Measurements from ENCODE around the gene PCBP3.

PCBP3 gene

DNA sequence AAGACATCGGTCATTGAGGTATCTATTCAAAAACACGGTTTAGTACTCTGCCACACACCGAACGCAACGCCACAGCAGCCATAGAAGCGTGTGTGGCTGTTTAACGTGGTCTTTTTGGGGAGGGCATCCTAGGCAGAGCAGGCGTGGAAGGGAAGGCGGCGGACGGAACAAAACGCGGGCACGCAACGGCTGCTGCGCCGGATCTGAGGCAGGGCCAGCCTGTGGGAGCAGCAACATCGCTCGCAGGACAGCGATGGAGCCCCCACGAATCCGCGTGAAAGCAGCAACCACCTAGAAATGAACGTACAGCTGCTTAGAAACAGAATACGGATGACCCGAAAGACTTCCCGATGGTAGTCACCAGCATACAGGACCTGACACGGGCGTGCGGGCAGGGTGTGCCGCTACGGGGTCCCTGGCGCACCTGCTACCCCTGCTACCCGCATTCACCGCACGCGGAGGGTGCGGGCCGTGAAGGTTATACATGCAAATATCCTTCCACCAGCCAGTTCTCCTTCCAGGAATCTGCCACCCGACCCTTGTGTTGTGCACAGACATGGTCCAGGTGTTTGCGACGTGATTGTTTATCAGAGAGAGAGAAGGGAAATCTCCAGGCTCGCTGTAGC is 223.6 kb downstream of the PCBP3 start:
- DNase-seq: no peak

DNA sequence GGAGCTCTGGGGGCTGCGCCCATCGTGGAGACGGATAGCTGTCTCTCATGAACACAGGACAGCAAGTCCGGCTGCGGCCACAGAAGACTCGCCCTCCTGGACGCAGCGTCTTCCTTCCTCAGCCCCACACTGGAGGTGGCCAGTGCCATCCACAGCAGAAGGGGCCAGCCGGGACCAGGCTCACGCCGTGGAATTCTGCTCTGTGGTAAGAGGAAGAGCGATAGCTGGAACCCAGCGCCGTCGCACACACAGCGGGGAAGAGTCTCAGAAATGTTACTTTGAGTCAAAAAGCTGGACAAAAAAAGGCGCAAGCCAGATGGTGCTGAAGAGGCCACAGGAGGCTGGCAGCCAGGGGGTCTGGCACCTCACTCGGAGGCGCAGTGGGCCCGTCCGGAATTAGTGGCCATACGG is 224.2 kb downstream of the PCBP3 start:
- DNase-seq: no peak

DNA sequence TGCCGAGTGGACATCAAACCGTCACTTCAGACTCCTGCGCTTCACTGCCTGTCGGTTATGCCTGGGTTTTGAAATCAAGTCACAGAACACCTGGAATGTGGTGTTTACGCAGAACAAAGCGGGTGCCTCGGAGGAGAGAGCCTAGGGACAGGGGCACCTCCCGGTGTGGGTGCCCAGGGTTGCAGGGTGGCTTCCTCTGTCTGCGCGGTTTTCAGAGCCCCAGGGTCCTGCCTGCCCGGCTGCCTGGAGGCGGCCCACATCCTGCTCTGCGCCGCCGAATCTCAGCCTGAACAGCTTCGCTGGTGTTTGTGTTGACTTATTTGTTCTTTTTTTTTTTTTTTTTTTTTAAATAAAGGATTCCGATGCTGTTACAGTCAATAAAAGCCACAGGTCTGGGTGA is 224.6 kb downstream of the PCBP3 start:
- DNase-seq: no peak

DNA sequence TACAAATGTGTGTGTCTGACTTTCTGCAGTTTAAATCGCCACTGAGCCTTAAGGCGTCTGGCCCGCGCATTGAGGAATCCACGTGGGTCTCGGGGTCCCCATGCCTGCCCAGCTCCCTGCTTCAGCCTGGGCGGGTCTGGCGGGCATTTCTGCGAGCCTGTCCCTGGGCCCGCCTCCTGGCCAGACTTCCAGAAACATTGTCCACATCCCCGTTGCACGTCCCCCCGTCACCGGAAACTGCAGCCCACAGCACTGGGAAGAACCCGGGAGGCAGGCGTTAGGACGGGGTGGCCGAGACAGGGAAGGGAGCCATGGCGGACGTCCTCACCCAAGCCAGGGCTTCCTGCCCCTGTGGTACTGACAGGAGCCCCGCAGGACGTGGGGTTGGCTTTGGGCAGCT is 225.0 kb downstream of the PCBP3 start:
- DNase-seq: no peak

DNA sequence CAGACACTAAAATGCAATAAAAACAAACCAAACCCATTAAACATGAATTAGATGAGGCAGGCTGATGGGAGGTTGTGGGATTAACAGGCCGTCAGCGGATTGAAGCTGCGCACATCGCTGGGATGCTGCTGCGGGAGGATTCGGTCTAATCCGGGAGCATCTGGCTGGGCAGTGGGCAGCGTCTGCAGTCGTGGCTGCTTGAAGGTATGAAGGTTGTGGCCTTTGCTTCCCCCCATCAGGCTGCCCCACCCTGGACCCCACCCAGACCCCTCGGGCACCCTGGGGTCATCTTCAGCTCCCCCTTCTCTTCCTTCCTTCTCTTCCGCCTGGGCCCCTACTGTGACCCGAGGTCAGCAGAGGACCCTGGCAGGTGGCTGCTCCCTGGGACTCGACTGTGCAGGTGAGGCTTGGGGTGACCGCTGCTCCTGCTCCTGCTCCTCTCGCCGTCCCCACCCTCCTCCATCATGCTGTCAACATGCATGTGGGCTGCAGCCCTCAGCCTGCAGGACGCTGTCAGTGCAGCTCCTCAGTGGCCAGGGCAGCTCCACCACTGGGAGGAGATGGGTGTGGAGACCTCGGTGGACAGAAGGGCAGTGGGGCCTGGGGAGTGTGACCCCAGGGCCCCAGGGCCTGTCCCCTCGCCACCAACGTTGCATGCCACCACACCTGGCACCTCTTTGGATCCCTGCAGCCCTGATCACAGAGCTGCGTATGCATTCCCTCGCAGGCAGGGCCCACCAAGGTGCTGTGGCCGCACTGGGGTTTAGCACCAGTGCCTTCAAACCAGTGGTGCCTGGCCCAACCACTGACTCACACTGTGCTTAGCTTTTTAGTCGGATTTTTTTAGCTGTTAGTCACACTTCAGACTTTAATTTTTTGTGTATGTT is 225.8 kb downstream of the PCBP3 start:
- no peak for DNase-seq

DNA sequence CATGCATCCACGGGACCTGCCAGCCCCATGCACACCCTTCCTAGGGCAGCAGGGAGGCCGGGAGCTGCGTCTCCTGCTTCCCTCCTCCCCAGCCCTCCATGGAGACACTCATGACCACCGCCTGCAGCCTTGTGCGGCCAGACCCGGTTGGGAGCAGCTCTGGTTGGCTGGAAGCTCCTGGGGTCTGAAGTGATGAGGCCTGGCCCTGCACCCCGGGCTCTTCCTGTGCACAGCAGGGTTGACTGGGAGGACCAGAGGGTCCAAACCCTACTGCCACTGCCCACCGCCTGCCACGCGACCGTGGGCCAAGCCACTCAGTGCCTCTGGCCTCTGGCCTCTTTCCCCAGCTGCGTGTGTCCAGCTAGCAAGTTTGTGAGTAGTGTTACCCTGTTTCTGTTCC is 226.9 kb downstream of the PCBP3 start:
- no peak for DNase-seq

DNA sequence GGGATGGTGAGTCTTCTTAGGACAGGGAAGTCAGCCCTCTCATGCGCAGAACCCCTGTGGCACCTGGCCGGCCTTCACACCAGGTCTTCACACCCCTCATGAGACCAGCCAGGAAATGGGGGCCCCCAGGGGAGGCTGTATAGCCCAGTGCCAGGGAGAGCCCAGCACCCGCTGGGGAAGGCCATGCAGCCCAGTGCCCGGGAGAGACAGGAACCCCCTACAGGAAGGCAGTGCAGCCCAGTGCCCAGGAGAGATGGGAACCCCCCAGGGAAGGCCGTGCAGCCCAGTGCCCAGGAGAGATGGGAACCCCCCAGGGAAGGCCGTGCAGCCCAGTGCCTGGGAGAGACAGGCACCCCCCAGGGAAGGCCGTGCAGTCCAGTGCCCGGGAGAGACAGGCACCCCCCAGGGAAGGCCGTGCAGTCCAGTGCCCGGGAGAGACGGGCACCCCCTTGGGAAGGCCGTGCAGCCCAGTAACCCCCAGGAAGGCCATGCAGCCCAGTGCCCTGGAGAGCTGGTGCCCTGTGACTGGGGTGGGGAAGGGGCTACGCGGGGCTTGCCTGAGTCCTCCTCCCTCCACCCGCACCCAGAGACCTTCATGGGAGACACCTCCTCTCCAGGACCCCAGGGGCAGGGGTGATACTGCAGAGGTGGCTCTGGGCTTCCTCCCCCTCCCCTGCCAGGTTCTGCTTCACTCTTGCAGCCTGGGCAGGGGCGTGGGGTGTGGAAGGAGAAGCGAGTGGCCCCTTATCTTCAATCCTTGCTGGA is 227.5 kb downstream of the PCBP3 start:
- DNase-seq: no peak

DNA sequence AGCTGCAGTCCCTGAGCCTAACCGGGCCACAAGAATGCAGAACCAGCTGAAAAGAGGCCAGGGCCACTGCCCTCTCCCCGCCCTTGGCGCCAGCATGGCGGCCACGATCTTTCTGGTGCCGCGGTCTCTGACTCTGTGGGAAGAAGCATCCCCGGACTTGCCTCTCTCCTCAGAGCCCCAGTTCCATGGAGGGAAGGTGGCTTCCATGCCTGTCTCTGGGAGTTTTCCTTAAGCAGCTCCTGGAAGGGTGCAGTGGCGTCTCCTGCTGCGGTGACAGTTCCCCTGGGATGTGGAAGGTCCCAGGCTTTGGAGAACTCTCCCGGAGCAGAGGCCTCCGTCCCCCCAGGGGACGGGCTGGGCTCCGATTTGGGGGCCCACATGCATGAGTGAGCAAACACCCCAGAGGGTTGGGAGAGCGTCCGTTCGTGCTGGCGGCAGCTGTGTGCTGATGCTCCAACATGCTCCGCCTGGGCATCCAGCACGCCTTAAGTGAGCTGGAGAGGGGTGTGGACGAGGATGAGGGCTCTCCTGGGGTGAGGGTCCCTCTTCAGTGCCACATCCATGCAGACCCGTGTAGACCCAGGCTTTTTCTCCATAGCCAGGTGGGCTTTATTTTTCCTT is 228.2 kb downstream of the PCBP3 start:
- no peak for DNase-seq

DNA sequence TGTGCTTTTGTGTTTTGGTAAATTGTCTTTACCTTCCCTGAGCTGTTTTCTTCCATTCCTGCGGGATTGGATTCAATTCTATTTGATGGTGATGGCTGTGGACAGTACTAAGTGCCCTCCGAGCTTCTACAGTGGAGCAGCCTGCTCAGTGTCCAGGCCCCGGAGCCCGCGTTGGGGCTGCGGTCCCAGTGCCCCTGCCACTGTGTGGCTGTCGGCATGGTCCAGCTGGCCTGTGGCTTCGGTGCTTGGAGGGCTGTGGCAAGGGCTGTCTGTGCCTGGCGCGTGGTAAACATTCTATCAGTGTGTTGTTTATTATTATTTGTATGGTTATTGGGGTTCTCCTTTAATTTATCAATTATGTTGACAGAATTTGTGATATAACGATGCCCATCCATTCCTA is 228.9 kb downstream of the PCBP3 start:
- DNase-seq: no peak

DNA sequence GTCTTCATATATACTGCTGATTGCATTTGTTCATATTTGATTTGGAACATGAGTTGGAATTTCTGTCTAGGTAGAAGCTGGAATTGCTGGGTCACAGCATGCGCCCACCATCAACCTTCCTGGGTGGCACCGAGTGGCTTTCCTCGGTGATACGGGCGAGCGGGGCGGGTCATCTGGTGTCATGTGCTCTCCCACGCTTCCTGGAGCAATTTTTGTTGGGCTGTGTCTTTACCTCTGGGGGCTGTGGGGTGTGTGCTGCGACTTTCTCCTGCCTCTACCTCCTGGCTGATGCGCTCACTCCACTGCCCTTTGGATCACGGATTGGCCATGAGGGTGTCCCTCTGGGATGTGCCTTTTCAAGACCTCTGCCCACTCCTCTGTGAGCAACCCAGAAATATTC is 229.4 kb downstream of the PCBP3 start:
- no peak for DNase-seq

DNA sequence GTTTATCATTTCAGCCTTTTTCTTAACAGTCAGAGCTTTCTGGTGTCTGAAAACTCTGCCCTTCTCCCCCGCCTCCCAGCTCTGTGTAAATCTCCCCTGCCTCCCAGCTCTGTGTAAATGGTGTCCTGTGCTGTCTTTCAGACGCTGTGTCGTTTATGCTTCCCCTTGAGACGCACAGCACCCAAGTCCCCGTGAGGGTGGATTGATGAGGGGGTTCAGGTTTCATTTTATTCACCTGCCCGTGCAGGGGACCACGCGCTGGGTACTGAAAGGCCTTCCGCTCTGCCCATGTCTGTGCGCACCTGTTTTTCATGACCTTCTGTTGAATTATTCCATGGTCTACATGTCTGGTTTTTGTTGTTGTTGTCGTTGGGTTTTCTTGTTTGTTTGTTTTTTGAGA is 229.9 kb downstream of the PCBP3 start:
- DNase-seq: no peak

DNA sequence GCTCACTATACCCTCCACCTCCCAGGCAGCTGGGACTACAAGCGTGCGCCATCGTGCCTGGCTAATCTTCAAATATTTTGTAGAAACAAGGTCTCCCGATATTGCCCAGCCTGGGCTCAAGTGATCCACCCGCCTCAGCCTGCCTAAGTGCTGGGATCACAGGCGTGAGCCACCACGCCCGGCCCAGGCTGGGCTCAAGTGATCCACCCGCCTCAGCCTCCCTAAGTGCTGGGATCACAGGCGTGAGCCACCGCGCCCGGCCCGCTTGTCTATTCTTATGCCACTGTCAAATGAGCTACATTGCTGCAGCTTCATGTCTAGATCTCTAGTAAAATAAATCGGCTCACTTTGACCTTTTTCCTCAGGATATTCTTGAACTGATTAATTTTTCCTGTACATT is 230.3 kb downstream of the PCBP3 start:
- DNase-seq: no peak

DNA sequence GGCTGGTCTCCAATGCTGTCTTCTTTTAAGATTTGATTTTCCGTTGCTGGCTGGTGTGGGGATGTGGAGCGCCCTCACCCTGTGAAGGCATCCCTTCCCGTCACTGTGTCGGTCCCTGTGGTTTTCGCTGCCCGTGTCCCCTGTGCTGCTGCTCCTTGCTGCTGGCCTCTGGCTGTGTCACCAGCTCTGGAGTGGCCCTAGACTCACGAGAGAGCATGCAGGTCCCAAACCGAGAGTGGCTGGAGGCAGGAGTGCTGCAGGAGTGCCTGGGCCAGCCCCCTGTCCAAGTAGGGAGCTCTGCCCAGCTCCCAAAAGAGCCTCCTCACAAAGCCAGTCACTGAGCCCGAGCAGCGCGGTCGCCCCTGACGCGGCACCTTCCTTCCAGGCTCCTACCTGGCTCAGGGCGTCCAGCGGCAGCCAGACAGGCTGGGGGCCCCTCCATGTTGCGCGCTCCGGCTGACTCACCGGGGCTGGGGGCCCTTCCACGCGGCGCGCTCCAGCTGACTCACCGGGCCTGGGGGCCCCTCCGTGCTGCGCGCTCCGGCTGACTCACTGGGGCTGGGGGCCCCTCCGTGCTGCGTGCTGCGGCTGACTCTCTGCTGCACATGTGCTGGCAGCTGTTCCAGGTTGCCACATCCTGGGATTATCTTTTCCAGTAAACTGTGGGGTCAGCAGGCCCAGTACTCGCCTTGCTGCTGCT is 231.3 kb downstream of the PCBP3 start:
- DNase-seq: peak; percentile 78

DNA sequence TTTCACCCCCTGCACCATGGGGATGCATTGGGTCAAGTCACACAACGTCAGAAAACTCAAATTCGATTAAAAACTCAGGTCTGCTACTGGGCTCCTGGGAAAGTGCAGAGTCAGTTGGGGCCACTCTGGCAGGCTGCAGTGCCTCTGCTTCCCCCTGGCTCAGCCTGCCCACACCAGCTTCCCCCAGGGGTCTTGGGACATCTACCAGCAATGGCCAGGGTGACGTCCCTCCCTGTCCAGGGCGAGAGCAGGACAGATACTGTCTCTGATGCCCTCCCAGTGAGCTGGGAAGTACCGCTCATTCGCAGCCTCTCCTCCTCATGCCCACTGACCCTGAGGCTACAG is 231.9 kb downstream of the PCBP3 start:
- no peak for DNase-seq

DNA sequence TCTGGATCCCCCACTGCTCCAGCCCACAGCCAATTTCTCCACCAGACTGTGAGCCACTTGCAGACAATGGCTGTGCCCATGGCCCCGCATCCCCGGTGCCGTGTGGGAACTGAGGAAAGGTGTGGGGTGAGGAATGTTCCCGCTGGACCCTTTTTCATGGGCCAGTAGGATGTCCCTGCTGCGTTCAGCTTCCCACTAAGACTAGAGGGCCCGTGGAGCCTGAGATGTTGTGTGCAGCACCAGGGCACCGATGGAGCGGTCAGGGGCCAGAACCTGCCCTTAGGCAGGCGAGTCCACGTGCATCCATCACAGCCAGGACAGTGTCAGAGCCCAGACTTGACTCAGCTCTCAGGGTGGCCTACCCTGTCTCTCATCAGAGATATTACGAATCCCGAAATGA is 232.4 kb downstream of the PCBP3 start:
- DNase-seq: no peak

DNA sequence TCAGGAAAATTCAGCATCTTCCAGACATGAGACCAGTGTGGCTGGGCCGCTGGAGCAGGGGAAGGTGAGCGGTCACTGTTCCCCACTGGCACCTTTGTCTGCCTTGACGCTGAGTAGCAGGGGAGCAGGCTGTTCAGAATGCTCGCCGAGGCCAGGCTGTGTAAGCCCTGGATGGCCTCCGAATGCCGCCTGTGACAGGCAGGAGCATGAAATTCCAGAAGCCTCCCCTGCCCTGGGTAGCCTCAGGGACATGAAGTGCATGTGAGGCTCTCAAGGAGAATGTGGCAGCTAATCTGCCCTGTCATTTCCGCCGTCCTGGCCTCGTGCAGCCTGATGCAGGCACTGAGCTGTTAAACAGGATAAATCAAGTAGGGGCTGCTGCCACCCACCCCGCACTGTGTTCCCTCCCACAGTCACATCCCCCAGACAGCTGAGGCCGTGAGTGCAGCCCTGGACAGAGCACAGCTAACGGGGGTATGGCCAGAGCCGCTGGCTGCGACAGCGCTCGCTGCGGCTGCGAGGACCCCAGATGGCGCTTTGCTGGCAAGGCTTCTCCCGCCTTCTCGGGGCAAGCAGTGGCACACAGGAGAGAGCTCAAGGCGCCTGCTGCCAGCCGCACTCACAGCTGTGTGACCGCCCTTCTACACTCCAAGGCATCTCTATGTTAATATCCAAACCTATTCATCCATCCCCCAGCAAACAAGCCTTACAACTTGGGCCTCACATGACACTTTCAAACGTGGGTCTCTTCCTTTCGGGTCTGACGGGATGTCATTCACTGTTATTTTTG is 233.1 kb downstream of the PCBP3 start:
- peak; percentile 93 for DNase-seq

DNA sequence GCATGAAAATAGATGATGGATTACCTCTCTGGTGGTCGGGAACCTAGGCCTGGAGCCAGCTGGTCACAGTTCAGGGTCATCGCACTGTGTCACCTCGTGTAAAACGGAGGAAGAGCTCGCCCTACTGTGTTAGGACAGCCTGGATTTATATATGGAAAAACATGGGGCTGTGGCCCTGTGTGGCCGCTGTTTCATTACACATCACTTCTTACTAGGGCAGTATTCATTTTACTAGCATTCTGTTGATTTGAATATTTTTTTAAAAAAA is 233.6 kb downstream of the PCBP3 start:
- DNase-seq: no peak

DNA sequence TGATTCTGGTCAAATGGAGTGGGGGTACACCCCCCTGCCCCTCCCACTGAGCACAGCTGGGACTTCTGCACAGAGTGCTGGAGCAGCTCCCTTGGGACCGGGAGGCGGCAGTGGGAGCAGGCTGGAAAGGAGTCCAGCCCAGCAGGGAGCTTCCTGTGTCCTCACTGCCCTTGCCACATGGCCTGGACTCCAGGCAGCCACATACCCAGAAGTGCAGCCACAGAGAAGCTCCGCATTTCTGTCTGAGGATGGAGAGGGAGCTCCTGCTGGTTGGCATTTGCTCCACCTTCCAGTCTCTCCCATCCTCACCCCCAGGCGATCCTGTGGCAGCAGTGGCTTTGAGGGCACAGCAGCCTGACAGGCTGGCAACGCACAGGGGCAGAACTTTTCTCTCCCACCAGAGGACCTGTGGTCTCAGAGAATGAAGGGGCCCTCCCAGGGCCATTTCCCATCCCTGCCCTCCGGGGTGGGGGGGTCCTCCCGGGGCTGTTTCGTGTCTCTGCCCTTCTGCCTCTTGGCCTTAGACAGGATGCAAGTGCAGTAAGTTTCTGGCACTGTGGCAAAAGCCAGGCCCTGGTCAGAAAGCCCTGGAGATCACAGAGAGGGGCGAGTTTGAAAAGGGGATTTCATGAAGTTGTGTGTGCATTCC is 234.4 kb downstream of the PCBP3 start:
- DNase-seq: no peak

DNA sequence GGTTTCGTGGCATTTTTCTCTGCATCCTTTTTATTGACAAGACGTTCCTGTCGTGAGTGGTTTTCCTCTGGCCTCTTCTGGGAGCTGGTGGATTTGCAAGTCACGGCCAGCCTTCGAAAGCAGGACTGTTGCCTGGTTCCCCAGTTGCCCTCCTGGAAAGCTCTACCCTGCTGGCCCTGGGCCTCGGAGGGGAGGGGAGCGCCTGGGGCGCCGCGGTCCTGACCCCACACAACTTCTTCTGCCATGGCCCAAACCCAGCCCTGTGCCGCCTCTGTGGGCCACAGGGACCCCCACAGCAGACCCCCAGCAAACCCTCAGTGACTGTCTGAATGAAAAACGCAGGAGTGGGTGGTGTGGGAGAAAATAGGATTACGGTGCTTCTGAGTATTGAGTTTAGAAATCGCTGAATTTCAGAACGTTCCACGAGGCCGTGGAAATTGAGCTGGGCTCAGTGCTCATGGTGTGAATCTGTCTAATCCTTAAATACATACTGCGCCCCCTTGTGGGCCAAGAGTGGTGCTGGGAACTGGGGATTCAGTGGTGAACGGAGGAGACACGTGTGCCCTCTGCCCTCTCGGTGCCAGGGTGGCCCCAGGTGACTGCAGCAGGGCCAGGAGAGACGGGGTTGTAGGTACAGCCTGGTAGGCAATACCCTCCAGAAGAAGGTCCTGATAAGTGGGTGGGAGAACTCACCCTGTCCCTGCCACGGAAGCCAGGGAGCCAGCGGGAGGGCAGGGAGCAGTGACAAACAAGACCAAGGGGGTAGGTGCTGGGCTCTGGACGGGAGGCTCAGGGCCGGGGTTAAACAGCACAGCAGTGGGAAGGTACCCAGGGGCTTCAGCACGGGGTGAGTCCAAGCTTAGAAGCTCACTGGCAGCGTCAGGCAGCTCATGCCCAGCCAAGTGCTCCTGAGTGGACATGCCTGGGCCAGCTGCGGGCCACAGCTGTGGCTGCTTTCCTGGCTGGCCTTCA is 236.9 kb downstream of the PCBP3 start:
- peak; percentile 78 for DNase-seq

DNA sequence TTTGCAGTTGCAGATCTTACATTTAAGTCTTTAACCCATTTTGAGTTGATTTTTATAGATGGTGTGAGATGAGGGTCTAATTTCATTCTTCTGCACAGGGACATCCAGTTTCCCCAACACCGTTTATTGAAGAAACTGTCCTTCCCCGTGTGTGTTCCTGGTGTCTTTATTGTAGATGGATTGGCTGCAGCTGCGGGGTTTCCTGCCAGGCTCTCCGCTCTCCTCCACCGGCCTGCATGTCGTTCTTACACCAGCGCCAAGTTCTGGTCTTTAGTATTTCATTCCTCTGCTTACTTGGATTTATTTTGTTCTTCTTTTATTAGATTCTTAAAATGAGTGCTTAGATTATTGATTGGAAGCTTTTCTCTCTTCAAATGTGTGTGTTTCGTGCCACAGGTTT is 239.1 kb downstream of the PCBP3 start:
- DNase-seq: no peak

DNA sequence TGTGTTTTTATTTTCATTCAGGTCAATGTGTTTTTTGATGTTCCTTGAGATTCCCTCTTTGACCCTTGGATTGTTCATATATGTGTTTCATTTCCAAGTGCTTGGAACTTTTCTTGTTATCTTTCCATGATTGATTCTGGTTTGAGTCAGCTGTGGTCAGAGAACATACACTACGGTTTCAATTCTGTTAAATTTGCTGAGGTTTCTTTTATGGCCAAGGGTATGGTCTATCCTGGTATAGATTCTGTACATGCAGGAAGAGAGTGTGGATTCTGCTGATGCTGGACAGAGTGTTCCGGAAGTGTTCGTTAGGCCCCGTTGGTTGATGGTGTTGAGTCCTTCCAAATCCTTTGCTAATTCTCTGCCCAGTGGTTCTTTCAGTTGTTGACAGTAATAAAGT is 239.6 kb downstream of the PCBP3 start:
- DNase-seq: no peak

All from eye (tissue), 1 donor.